BJ (cell line): ENCODE data around the gene TMEM169. TPM values are rescaled to one million over a fixed set of nuclear protein-coding genes. Genes with fewer than 3 reads are reported as not detected.

ENCODE experiments used
- CTCF ChIA-PET: fragments of 350-600 bp; formaldehyde crosslinking; extraction: SDS; loops from one replicate; lab custom pipeline; 2021; ENCODE audit warnings: antibody characterized with exemption, inconsistent platforms; lab: Yijun Ruan, JAX
- POLR2A ChIA-PET: fragments of 300-600 bp; sonication (Branson Sonifier 250); formaldehyde crosslinking; extraction: SDS; loops from one replicate; lab custom pipeline; 2021; ENCODE audit warnings: antibody characterized with exemption; lab: Charles Lee
- DNase-seq: peaks from one replicate; pipeline ENCODE4 v3.0.0-alpha.2; 2011; ENCODE audit warnings: low read depth
- H3K27me3 ChIP-seq: 2 replicates; pipeline ENCODE4 v1.6.0; 2011; ENCODE audit warnings: low read length; ENCODE audit not compliant: control insufficient read depth, insufficient read depth
- H3K36me3 ChIP-seq: 2 replicates; pipeline ENCODE4 v1.5.1; 2011; ENCODE audit warnings: low read length; ENCODE audit not compliant: control insufficient read depth, insufficient read depth
- H3K4me3 ChIP-seq: 2 replicates; pipeline ENCODE4 v1.5.1; 2011; ENCODE audit warnings: low read depth, mild to moderate bottlenecking, control low read depth, low read length
- CTCF ChIP-seq: IDR thresholded peaks from 2 replicates; pipeline ENCODE4 v1.5.1; 2011; ENCODE audit warnings: low read depth, mild to moderate bottlenecking, control low read depth, inconsistent platforms, low read length, moderate library complexity; ENCODE audit not compliant: insufficient read depth
- polyA plus RNA-seq: library from polyadenylated mRNA; depleted of rRNA; stranded (reverse); fragments of >200 nt; gene quantifications from 2 replicates; pipeline ENCODE4 v1.2.3, GENCODE V29; 2011

The TMEM169 gene
- polyA plus RNA-seq, 1 experiment = 0.10 TPM

- H3K4me3 ChIP-seq = no peak overlapping the region
- no peaks in the 10 kb centered on the region for H3K36me3 ChIP-seq
- DNase-seq = no peak
- ChIA-PET CTCF (interaction anchor here (1.3 kb wide), 1 partner anchor 19 kb away, joined by 3 read pairs; no protein-coding TSS in a partner anchor), POLR2A (no interaction called here)
- no peaks in the 10 kb centered on the region for H3K27me3 ChIP-seq
- TF ChIP-seq CTCF = no peak
Observed at GRCh38 chr2:216039918-216040317, 41.8 kb upstream of the TMEM169 start.

- DNase-seq = no peak
- H3K27me3 ChIP-seq = no peaks in the 10 kb centered on the region
- ChIA-PET POLR2A (no interaction called here), CTCF (interaction anchor here (0.6 to 4.7 kb wide), 2 partner anchors 8 to 748 kb away, joined by 3 to 29 read pairs; no protein-coding TSS in a partner anchor)
- TF ChIP-seq CTCF = no peak
- H3K36me3 ChIP-seq = no peaks in the 10 kb centered on the region
- no peak overlapping the region for H3K4me3 ChIP-seq
Observed at GRCh38 chr2:216041438-216041837, 40.3 kb upstream of the TMEM169 start.

GRCh38 chr2:216043949-216044348 lies 37.8 kb upstream of the TMEM169 start:
- TF ChIP-seq CTCF = no peak
- CTCF ChIA-PET = interaction anchor here (1.1 to 4.7 kb wide), 3 partner anchors 10 to 21 kb away, joined by 3 to 29 read pairs (median 5); no protein-coding TSS in a partner anchor
- POLR2A ChIA-PET = no interaction called here
- Histone ChIP-seq H3K36me3 (no peaks in the 10 kb centered on the region), H3K27me3 (no peaks in the 10 kb centered on the region), H3K4me3 (no peak overlapping the region)
- no peak for DNase-seq

GRCh38 chr2:216044883-216045486 lies 36.7 kb upstream of the TMEM169 start:
- POLR2A ChIA-PET = no interaction called here

More at GRCh38 chr2:216044883-216045486, 36.7 kb upstream of the TMEM169 start:
- Histone ChIP-seq H3K27me3 (no peaks in the 10 kb centered on the region), H3K4me3 (no peak overlapping the region), H3K36me3 (no peaks in the 10 kb centered on the region)
- TF ChIP-seq CTCF = no peak
- CTCF ChIA-PET = interaction anchor here (1.9 to 4.7 kb wide), 2 partner anchors 11 to 22 kb away, joined by 5 to 29 read pairs; no protein-coding TSS in a partner anchor
- DNase-seq = no peak
